GM19452 (cell line): Measurements from ENCODE around the gene WBP2.
"Not testable (repeated sequence)": the region's sequence is repeated elsewhere in the genome, so short reads cannot be mapped to it uniquely, and the experiment has no call there.

Experiments
- ATAC-seq: cut with Tn5 transposase; IDR thresholded peaks from one replicate; pipeline ENCODE4 v1.9.1; 2021; ENCODE audit not compliant: unreplicated experiment

Gene WBP2

DNA sequence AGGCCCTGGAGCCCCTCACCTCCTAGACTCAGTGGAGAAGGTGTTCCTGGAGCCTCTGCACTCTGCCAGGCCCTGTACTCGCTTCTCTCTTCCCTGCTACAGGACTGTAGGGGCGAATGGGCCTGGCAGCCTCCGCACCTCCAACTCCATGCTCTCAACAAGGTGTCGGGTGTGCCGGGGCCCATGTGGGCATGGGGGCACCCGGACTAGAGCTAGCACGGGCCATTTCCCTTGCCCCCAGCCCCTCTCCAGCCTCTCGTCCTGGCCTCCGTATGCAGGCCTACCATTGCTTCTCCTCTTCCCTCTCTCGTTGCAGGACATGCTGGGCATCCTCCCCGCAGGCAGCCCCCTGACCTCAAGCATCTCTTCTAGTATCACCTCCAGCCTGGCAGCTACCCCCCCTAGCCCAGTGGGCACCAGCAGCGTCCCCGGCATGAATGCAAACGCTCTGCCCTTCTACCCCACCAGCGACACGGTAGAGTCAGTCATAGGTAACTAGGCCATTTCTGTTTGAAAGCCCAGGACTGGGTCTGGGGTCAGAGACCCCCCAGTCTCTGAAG lies 36.7 kb downstream of the WBP2 start:
- ATAC-seq: no peak

DNA sequence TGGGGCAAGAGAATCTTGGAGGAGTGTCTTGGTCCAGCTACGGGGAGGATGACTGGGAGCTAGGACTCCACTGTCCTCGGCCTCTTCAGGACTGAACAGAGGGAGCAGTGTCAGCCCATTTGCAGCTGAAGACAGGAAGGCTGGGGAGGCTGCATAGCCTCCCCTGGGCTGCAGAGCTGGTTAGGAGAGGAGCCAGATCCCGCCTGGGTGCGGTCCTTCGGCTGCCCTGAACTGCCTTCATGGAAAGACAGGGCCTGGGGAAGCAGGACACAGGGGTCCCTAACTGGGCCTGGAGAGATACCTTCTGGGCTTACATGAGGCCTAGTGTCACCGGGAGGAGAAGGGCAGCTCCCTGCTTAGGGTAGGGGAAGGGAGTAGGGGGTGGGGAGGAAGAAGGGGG lies 37.6 kb downstream of the WBP2 start:
- no peak for ATAC-seq

DNA sequence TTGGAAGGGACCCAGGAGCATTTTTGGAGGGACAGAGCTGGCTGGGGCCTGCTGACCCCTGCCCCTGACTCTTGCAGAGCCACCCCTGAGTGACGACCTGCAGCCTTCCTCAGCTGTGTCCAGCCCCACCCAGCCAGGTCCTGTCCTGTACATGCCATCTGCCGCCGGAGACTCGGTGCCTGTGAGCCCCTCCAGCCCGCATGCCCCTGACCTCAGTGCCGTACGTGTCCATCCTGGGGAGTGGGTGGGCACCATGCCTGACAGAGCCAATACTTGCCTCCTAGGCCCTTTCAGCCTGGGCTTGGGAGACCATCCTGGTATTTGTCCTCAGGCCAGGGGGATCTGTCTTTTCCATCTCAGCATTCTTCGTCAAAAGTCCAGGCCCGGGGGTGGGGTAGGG lies 38.4 kb downstream of the WBP2 start:
- ATAC-seq: no peak

DNA sequence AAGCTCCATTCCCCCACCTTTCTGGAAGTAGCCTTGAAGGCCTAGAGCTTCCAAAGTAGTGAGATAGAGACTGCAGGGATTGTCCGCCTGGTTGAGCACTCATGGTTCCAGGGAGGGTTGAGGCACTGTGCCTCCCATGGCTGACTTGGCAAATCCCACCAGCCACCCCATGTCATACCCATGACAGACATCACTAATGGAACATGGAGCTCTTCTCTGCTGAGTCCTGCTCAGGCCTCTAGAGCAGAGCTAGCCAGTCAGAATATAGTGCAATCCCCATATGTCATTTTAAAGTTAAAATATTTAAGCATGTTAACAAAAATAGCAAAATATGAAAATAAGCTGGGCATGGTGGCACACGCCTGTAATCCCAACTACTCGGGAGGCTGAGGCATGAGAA lies 39.7 kb downstream of the WBP2 start:
- no peak for ATAC-seq

DNA sequence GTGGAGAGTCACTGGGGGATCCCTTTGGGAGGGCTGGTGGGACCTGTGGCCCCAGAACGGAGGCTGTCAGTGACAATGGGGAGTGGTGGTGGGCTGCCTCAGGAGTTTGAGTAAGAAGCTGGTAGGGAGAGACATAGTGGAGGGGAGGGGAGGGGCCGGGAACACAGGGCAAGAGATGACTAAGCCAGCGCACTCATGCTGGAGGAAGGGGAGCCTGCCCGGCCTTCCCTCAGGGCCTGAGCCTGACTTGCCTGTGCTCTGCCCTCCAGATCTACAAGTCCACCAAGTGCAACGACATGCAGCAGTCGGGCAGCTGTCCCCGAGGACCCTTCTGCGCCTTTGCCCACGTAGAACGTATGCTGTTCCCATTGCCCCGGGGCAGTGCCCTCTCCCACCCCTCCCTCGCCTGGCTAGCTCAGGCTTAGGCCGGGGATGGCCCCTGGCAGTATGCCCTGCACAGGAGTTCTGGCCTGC lies 40.2 kb downstream of the WBP2 start:
- ATAC-seq: no peak

DNA sequence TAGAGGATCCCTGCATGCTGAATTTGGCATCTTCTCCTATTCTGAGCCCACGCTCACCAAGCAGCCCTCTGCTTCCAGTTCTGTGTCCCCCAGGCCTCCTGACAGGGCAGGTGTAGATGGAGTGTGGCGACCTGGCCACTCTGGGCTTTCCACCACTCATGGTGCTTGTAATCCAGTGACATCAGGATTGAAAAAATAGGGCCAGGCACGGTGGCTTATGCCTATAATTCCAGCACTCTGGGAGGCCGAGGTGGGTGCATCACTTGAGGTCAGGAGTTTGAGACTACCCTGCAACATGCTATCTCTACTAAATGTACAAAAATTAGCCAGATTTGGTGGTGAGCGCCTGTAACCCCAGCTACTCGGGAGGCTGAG lies 41.1 kb downstream of the WBP2 start:
- no peak for ATAC-seq

DNA sequence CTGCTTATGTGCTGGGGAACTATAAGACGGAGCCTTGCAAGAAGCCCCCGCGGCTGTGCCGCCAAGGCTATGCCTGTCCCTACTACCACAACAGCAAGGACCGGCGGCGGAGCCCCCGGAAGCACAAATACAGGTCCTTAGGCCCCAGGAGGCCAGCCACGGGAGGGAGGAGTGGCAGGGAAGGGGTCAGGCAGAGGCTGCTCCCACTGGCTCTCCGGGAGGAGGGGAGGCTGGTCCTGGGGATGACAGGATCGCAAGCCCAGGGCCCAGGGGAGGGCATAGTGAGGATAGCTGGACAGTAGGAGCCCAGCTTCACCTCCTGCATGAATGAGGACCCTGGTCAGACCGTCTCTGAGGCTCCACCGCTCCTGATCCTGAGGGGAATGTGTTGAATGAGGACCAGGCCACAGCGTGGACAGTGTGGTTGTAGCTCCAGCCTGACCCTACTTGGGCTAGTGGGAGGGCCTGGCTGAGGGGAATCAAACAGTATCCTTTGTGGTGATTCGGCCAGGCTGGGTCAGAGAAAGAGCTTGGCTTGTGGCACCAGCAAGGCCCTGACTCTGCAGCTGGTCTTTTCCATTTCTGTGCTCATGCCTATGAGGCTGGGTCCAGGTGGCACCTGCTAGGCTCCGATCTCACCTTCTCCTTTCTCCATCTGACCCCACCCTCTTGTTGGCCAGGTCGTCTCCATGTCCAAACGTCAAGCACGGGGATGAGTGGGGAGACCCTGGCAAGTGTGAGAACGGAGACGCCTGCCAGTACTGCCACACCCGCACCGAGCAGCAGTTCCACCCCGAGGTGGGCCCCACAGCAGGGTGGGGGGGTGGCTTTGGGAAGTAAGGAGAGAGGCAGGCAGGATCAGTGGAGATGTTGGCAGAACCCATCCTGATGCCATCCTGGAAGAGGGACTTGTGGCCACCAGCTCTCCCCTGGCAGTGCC lies 41.8 kb downstream of the WBP2 start:
- no peak for ATAC-seq

DNA sequence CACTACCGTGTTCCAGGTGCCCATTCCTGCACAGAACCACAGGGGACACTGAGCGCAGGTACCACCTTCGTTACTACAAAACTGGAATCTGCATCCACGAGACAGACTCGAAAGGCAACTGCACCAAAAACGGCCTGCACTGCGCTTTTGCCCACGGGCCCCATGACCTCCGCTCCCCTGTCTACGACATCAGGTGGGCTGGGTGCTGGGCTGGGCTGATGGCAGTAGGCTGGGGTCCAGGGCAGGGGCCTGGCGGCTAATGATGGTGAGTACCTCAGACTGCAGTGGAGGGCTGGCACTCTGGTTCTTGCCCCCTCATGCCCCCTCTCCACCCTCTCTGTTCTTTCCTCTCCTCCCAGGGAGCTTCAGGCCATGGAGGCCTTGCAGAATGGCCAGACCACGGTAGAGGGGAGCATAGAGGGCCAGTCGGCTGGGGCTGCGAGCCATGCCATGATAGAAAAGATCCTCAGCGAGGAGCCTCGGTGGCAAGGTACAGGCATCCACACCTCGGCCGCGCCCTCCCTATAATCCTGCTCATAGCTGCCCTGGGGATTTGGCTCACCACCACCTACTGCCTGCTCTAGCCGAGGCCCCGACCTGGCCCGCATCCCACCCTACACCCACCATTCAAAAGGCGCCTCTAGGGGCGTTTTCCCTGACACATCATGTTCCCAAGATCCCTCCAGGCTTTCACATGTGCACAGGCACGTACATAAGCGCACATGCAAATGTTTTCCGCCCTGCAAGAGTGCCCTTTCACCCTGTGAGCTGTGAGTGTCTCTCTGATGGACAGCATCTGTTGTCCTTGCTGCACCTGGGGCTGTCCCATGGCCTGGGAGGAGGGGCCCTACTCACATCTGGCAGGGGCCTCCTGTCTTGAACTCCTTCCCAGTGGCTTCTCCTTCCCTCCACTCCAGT lies 42.8 kb downstream of the WBP2 start:
- ATAC-seq: no peak

DNA sequence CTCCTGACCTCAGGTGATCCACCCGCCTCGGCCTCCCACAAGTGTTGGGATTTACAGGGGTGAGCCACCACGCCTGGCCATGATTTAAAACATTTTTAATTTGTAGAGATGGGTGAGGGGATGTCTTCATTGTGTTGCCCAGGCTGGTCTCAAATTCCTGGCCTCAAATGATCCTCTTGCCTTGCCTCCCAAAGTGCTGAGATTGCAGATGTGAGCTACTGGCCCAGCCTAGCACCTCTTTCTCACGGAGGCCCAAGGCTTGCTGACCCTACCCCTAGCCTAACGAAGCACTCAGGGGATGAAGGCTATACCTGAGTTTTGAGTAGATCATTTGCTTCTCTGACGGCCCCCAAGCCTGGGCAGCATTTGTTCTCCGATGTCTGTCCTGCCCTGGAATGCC lies 44.0 kb downstream of the WBP2 start:
- ATAC-seq: no peak

DNA sequence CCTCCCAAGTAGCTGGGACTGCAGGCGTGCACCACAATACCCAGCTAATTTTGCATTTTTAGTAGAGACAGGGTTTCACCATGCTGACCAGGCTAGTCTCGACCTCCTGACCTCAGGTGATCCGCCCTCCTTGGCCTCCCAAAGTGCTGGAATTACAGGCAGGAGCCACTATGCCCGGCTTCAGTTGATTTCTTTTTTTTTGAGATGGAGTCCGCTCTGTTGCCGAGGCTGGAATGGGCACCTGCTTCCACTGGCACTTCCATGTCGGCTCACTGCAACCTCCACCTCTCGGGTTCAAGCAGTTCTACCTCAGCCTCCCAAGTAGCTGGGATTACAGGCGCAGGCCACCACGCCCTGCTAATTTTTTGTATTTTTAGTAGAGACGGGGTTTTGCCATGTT lies 44.4 kb downstream of the WBP2 start:
- ATAC-seq: not testable (repeated sequence)

DNA sequence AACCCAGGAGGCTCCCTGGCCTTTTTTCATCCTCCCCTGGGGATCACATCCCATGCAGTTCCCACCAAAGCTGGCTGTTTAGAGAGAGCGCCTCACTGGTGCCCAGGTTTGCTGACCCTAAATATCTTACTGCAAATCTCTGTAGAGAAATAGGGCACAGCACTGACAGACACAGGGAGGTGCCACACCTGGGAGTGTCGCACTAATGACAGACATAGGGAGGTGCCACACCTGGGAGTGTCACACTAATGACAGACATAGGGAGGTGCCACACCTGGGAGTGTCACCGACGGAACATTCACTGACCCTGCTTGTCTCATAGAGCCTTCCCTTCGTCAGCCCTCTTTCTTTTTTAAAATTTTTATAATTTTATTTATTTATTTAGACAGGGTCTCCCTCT lies 44.9 kb downstream of the WBP2 start:
- ATAC-seq: no peak

DNA sequence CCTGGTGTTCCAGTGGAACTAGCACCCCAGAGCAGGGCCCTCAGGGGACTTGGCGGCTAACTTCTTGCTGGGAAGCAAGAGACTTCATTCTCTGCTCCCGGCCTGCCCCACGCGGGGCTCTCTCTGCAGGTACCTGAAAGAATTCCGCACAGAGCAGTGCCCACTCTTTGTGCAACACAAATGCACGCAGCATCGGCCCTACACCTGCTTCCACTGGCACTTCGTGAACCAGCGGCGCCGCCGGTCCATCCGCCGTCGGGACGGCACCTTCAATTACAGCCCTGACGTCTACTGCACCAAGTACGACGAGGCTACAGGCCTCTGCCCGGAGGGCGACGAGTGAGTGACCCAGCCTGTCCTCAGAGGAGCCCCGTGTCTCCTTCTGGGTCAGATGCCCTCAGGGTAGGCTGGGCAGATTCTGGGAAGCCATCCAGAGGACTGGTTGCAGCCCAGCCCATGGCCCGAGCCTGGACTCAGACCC lies 45.5 kb downstream of the WBP2 start:
- no peak for ATAC-seq

DNA sequence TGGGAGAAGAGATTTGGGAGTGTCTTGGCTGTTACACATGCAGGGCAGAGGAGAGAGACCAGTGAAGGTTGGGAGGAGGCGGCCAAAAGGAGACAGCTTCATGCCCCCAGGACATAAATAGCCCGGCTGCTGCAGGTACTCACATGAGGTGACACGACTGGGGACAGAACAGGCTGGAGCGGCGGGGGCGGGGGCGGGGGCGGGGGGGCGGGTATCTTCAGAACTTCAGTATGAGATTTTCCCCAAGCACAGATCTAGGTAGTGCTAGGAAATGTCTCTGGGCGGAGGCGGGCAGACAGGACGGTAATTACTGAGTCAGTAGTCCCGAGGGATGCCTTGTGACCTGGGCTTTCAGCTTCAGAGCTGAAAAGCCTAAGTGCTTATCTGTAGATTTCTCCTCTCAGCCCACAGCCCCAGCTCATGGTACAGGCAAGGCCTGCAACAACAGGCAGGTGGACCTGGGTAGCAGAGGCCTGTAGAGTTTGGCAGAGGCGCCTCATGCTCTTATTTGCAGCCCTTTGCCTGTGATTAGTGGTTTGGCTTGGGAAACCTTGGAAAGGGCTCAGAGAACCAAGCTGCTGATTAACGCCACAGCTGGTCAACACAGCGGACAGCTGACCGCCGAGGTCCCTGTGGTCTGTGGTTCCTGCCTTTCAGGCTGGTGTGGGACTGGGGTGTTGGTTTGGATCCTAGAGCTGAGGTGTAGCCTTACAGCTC lies 46.1 kb downstream of the WBP2 start:
- ATAC-seq: no peak

DNA sequence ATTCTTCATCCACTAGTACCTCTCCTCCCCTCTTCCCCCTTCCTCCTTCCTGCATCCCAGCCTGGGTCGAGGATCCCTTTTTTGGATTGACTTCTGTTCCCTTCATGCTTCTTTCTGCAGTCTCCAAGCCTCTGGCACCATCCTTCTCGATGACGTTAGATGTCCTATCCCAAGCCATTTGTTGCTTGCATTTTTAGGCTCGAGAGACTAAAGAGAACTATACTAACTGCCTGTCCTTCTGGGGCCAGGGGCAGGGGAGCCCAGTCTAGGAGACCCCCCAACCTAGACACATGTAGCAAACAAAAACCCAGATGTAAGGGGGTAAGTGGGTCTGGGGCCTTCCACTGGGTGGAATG lies 46.6 kb downstream of the WBP2 start:
- ATAC-seq: no peak

DNA sequence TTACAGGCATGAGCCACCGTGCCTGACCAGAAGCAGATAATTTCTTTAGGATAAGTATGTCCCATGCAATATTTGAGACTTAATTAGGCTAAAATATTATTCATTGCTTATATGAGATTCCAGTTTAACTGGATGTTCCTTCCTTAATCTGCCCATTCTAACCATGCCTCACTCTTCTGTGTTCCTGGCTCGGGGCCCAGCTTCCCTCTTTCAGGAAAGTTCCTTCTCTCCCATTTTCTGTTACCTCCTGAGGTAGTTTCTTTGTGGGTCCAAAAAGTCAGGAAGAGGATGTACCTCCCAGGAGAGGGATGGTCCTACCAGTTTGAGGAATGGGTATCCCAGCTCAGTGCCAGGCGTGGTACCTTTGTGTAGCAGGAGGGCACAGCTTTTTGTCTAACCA lies 47.3 kb downstream of the WBP2 start:
- no peak for ATAC-seq

DNA sequence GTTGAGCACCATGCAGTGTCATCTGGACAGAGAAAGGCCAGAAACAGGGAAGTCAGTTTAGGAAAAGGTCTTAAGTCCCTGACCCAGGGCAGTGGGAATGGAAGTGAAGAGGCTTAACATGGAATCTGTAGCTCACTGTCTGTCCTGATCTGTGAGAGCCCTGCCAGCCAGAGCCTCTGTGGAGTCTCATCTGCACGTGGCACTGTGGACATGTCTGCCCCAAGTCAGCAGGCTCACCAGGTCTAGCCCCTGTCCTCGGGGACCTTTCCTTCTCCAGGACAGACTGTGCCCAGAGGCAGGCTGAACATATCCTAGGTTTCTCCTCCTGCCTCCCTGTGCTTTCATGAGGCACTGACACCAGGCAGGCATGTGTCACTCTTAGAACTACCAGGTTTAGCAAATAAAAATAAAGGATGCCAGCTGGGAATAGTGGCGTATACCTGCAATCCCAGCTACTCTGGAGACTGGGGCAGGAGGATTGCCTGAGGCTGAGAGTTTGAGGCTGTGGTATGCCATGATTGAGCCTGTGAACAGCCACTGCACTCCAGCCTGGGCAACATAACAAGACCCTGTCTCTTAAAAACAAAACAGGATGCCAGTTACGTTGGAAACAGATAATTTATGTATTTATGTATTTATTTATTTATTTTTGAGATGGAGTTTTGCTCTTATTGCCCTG lies 48.2 kb downstream of the WBP2 start:
- no peak for ATAC-seq

DNA sequence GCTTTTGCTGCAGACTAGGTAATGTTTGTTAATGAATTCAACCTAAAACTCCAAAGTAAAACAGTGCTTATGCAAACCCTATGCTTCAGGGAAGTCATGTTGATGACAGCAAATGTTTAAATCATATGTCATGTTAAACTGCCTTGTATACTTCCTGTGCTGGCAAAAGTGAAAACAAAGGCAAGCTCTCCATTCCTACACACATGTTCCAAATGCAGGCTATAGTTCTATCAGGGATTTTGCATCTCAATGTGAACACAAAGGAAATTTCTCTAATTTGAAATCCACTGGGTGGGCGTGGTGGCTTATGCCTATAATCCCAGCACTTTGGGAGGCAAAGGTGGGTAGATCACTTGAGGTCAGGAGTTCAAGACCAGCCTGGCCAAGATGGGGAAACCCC lies 51.3 kb downstream of the WBP2 start:
- ATAC-seq: no peak

DNA sequence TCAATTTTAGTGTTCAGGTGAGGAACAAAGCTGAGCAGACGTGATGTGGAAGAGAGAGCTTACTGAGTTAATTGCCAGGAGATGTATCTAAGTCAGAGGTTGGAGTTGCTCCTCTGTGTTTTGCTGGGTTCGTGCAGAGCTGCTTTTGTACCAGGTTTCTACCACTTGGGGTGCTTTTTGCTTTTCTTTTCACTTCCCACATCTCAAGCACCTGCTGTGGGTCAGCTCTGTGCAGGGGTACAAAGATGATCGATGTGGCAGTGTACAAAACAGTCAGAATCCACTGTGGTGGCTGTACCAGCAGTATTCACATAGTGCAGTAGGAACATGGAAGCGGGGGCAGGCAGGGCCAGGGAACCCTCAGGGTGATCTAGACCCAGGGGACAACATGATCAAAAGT lies 55.7 kb downstream of the WBP2 start:
- no peak for ATAC-seq

DNA sequence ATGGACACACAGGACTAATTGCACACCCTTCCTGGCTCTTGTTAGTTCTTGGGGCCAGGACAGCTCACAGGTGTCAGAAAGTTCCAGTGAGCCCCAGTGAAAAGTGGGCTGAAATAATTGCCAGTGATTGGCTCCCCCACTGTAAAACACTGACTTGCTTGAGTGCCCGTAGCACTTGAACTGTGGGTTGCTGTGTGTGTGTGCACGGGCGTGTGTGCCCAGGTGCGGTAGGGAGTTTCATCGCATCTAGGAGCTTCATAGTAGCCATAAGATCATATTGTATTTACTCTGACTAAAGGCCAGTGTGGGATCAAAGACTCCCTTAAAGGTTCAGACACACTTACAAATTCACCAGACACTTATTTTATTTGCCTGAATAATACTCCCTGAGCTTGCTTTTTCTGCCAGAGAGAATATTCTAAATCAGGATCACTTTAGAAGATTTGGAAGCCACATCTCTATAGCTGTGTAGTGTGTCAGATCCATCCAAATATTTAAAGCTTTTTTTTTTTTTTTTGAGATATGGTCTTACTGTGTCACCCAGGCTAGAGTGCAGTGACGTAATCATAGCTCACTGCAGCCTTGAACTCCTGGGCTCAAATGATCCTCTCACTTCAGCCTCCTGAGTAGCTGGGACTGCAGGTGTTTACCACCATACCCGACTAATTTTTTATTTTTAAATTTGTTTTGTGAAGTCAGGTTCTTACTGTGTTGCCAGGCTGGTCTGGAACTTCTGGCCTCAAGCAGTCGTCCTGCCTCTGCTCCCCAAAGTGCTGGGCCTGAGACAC lies 59.1 kb downstream of the WBP2 start:
- ATAC-seq: no peak
